Activated gamma-delta T cell treated with anti-CD3 and anti-CD28 coated beads, Interleukin-2, amount 50 U/mL, for 16 hours (primary cell): ENCODE measurements around the gene OSBPL3.

ENCODE experiments used
- DNase-seq: peaks from one replicate; pipeline ENCODE4 v3.0.0-alpha.2; 2020; ENCODE audit warnings: low read depth

Gene OSBPL3

DNA sequence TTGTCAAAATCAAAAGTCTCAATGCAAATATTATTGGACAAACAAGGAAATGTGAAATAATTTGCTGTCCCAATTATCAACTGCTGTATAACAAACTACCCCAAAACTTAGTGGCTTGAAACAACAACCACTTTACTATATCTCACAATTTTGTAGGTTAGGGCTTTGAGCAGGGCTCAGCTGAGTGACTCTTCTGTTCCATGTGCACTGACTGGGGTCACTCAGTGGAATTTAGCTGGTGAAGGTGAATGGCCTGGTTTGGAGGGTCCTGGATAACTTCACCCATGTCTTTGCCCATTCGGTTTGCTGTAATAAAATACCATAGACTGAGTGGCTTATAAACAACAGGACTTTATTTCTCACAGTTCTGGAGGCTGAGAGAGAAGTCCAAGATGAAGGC, 219.0 kb downstream of the OSBPL3 start:
- no peak for DNase-seq

DNA sequence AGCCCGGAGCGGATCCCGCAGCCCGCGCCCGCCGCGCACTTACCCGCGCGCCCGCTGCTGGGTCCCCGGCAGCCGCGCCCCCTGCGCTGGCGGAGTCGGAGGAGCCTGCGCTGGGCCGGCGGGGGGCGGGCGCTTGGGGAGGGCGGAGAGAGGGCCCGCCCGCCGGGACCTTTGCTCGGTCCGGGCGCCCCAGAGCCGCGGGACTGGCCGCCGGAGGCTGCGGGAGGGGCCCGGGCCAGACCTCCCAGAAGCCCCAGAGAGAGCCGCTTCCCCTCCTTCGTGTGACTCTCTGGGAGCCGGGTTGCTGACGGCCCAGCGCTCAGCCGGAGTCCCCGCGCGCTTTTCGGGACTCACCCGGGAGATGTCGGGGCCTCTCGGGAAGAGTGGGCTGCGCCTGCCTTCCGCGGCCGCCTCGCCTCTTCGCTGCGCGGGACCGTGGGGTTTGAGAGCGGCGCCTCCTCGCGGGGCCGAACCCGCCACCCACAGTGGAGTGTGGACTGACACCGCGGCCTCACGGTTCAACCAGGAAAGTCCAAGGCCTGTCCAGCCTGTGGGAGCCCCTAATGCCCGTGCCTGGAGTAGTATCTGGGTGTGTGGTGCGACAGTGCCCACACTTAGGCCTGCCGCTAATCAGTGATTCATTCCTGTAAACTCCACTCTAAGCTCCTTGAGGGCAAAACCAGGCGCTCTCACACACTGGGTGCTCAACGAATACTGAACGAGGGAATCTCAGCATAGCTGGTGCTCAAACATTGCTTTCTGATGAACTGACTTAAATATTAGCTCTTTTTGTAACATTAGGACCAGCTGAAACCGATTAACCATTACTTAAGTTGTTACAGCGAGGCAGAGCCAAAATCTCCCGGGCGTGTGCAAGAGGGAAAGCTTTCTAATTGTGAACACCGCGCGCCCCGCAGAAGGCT, 222.4 kb downstream of the OSBPL3 start, which contains the start of gene GSDME:
Gene GSDME (minus strand): TSS at position 112 of the 923 bp plus-strand sequence. CDS start 7,690 bp downstream, outside the sequence.
- no peak for DNase-seq

GRCh38 chr7:24756545-24757352, 223.2 kb downstream of the OSBPL3 start:
- DNase-seq: no peak

DNA sequence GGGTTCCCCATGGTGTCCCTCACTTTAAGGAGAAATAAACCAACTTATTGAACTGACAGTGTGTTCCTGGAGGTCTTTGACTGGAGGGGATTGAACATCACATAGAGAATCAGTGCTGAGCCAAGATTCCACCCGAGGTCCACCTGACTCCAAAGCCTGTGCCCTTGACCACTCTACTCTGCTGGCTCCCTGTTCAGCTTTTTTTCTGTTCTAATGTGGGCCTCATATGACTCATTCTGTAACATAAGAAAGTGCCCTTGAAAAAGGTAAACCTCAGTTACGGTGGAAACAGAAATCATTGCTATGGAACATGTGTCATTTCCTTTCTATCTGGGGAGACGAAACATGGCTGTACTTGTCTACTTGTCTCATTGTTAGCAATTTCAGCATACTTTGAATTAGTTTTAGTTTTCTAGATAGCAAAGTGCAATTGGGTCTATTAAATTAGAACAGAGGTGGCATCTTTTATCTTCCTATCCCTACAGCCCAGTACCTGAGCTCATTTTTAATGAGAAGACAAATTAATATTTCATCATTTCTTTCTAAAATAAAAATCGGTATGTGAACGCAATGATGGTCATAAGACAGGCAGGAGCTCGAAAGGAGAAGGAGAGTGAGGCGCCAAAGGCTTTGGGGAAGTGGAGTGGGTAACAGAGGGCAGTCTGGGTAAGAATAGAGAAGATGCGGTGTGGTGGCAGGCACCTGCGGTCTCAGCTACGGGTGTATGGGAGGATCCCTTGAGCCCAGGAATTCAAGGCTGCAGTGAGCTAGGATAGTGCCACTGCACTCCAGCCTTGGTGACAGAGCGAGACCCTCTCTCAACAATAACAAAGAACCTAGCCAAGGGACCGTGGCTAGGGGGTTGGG, 224.2 kb downstream of the OSBPL3 start:
- no peak for DNase-seq

DNA sequence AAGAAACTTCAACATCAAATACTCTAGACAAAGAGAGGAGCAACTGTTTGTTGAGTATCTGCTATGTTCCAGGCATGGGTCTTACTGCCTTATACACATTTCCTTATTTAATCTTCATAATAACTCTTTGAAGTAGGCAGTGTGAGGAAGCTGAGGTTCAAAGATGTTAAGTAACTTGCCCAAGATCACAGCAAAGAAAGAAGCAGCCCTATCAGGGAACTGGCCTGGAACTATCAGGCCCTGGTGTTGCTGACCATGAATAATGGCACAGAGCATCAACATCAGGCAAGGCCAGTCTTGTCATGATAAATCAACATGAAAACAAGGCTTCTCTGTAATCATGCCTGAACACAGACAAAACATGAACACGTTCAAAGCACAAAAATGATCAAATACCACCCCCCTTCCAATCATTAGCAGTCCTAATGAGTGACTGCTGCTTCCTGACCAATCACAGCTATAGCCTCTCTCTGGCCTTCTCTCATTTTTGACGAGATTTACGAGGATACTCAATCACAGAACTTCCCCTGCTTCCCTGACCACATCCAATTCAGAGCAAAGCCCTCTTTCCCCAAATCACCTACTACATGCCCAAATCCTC, 225.0 kb downstream of the OSBPL3 start:
- DNase-seq: no peak

DNA sequence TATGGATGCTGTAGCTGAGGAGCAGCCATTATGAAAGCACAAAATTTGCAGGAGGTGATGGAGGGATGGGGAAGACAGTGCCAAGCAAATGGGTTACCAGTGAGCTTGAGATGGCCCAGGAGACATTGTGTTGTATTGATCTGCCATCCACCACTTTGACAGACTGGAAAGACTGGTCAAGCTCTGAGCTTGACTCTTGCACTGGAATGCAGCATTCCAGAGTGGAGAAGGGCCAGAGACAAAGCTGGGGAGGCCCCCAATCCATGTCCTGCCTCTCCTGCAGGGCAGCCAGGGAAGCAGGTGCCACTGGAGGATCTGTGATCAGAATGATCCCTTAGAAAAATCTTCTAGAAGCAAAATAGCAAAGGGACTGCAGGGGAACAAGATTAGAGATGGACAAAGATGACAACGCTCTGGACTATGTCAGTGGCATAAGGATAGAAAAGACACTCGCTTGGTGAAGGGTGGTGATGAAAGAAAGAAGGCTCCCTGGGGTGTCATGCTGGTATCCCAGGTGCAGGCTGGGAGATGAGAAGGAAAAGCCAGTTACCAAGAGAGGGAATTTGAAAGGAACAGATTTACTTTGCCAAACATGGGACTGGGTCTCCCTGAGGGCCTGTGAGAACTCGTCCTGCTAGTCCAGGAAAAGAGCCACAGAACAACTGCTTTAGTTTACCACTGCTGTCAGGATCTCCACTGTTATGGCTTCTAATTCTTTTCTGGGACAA, 227.7 kb downstream of the OSBPL3 start:
- no peak for DNase-seq

DNA sequence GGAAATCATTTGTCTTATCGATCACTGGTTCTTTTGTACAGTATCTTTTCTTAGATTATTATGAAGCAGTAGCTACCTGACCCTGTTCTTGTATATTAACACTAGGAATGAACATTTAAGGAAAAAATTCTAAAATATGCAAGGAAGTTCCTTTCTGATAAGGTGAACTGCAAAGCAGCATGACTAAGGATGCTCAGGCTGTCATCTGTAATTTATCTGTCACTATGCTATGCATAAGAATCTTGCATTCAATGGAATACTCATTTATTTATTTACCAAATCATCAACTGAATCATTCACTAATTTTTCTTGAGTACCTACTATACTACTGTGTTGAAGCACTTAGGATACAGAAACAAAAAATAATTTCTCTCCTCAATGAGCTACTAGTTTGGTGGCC, 228.5 kb downstream of the OSBPL3 start:
- DNase-seq: no peak

DNA sequence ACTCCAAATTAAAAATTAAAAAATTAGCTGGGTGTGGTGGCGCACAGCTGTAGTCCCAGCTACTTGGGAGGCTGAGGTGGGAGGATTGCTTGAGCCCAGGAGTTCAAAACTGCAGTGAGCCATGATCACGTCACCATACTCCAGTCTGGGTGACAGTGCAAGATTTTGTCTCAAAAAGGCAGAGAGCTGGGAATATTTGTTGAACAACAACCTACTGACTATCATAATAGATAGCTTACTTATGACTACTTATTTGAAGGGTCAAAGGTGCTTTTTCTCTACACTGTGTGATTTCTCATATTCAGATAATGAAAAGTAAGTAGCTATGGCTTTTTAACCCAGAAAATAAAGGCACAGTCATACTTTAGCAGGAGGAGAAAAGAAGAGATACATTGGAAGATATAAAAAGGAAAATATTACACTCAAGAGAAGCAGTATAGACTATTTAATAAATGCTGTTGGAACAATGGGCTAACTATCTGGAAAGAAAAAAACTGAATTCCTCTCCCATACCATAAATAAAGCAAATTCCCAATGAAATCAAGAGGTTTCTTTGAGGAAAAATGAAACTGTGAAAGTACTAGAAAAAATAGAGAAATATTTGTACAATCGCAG, 229.4 kb downstream of the OSBPL3 start:
- DNase-seq: no peak

- DNase-seq: no peak
Measured at GRCh38 chr7:24748521-24748920, 231.5 kb downstream of the OSBPL3 start.
